Mesothelial cell of epicardium (in vitro differentiated cells): ENCODE measurements around the gene MYO18A. TPM values are rescaled to one million over a fixed set of nuclear protein-coding genes. Genes with fewer than 3 reads are reported as not detected.

Experiments
- DNase-seq, 2 experiments: peaks; one replicate each; pipeline ENCODE4 v3.0.0; 2021; ENCODE audit warnings: low spot score in 2 of 2; ENCODE audit not compliant: unreplicated experiment in 2 of 2
- H3K27ac Mint-ChIP-seq: 2 replicates; pipeline ENCODE4 v1.8.0; 2021; ENCODE audit warnings: mixed read lengths
- H3K27me3 Mint-ChIP-seq: 2 replicates; pipeline ENCODE4 v1.8.0; 2021; ENCODE audit warnings: low read depth, mixed read lengths
- H3K36me3 Mint-ChIP-seq: 2 replicates; pipeline ENCODE4 v1.8.0; 2021; ENCODE audit warnings: mixed read lengths
- H3K4me1 Mint-ChIP-seq: 2 replicates; pipeline ENCODE4 v1.8.0; 2021; ENCODE audit warnings: mixed read lengths
- H3K4me3 Mint-ChIP-seq: 2 replicates; pipeline ENCODE4 v1.8.0; 2021; ENCODE audit warnings: mild to moderate bottlenecking, moderate library complexity, mixed read lengths
- H3K9me3 Mint-ChIP-seq: 2 replicates; pipeline ENCODE4 v1.8.0; 2021; ENCODE audit warnings: mixed read lengths
- total RNA-seq: library from RNA; stranded (reverse); gene quantifications from 3 replicates; pipeline ENCODE4 v1.2.1, GENCODE V29; 2021
- TF ChIP-seq, protein P1 (sequence below): fragments of 200-600 bp; sonication (generic); IDR thresholded peaks from one replicate; pipeline ENCODE4 v1.5.0; 2021; ENCODE audit warnings: antibody characterized with exemption; ENCODE audit not compliant: unreplicated experiment

MYO18A gene
- total RNA-seq, 1 donor from 2014 or later = 58.4 TPM

DNA sequence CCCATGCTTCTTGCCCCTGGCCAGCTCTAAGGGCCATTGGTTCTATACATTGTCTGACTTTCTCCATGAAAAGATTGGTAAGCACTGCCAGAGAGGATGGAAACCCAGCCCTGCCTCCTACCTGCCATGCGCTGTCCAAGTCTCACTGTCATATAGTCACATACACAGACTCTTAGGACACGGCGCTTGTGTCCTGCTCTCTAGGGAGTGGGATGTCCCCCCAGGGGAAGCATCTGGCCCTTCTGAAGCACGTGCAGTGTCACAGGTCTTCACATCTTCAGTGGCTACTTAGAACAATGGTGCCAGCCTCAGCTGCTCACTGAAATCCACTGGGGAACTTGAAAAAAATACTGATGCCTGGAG lies 38.7 kb downstream of the MYO18A start:
- H3K27ac Mint-ChIP-seq = peak overlapping the region; percentile 91
- H3K4me1 Mint-ChIP-seq = peaks cover 31% of the 10 kb centered on the region
- no peak overlapping the region for H3K4me3 Mint-ChIP-seq
- H3K9me3 Mint-ChIP-seq = no peaks in the 10 kb centered on the region
- H3K27me3 Mint-ChIP-seq = no peaks in the 10 kb centered on the region
- DNase-seq = no peak
- TF ChIP-seq, protein P1, sequence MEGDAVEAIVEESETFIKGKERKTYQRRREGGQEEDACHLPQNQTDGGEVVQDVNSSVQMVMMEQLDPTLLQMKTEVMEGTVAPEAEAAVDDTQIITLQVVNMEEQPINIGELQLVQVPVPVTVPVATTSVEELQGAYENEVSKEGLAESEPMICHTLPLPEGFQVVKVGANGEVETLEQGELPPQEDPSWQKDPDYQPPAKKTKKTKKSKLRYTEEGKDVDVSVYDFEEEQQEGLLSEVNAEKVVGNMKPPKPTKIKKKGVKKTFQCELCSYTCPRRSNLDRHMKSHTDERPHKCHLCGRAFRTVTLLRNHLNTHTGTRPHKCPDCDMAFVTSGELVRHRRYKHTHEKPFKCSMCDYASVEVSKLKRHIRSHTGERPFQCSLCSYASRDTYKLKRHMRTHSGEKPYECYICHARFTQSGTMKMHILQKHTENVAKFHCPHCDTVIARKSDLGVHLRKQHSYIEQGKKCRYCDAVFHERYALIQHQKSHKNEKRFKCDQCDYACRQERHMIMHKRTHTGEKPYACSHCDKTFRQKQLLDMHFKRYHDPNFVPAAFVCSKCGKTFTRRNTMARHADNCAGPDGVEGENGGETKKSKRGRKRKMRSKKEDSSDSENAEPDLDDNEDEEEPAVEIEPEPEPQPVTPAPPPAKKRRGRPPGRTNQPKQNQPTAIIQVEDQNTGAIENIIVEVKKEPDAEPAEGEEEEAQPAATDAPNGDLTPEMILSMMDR = no peak
- H3K36me3 Mint-ChIP-seq = no peaks in the 10 kb centered on the region

DNA sequence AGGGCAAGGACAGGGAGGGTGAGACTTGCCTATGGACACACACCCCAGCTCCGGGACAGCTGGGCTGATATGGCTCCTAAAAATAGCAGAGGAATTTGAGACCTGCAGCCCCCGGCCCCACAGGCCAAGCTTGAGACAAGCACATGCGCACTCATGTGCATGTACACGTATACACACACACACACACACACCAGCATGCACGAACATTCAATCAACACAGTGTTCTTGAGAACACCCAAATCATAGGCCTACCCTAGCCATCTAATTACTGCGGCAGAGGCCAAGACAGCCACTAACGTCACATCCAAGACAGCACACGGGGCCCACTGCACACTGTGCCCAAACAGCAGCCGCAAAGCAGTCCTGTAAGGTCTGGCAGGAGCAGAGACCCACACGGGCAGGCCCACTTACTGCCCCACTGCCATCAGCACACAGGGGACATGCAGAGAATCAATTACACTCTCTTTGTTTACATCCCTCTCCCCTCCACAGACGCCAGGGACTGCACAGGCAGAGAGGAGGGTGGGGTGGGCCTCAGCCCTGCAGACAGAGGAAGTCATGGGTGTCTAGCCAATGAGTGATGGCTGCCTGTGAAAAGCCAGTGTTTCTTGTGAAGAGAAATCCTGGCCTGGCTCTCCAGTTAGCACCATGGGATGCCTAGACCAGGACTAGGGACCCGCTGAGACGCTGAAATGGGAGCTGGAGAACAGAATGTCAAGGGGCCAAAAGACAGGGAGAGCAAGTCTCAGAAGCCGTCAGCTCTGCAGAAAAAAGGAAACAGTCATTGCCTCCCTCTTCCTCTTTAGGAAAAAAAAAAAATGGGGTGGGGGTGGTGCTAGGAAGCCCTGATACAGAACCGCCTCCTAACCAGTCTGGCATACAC lies 39.3 kb downstream of the MYO18A start:
- Mint-ChIP-seq H3K9me3 (no peaks in the 10 kb centered on the region), H3K36me3 (no peaks in the 10 kb centered on the region), H3K4me1 (peaks cover 31% of the 10 kb centered on the region), H3K4me3 (peak overlapping the region; percentile 18), H3K27ac (peak overlapping the region; percentile 91), H3K27me3 (no peaks in the 10 kb centered on the region)
- DNase-seq = no peak
- TF ChIP-seq, protein P1 = no peak

DNA sequence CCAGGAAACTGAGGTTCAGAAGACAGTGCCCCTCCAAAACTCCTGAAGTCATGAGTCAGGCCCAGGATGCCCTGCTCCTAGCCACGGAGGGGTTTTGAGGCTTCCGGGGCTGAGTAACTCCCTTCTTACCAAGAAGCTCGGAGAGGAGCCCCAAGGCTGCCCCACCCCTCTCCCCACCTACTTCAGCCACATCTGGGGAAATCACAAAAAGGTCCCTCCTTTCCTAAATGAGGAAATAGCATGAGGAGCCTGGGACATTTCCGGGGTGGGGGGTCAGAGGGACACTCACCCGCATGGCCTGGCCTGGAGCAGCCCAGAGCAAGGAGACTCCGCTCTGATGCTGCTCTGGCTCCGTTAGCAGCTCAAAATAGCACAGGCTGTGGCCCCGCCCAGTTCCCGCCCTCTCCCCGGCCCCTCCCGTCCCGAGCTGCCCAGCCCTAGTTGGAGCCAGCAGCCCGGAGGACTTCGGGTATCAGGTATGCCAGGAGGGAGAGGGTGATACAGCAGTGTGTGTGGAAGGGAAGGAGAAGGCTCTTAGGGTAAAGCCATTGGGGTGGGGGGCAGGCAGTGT lies 40.1 kb downstream of the MYO18A start:
- Mint-ChIP-seq H3K4me3 (peak overlapping the region; percentile 18), H3K9me3 (no peaks in the 10 kb centered on the region), H3K36me3 (peaks cover 2% of the 10 kb centered on the region), H3K4me1 (peaks cover 24% of the 10 kb centered on the region), H3K27ac (peak overlapping the region; percentile 91), H3K27me3 (no peaks in the 10 kb centered on the region)
- DNase-seq = no peak
- TF ChIP-seq, protein P1 = no peak

DNA sequence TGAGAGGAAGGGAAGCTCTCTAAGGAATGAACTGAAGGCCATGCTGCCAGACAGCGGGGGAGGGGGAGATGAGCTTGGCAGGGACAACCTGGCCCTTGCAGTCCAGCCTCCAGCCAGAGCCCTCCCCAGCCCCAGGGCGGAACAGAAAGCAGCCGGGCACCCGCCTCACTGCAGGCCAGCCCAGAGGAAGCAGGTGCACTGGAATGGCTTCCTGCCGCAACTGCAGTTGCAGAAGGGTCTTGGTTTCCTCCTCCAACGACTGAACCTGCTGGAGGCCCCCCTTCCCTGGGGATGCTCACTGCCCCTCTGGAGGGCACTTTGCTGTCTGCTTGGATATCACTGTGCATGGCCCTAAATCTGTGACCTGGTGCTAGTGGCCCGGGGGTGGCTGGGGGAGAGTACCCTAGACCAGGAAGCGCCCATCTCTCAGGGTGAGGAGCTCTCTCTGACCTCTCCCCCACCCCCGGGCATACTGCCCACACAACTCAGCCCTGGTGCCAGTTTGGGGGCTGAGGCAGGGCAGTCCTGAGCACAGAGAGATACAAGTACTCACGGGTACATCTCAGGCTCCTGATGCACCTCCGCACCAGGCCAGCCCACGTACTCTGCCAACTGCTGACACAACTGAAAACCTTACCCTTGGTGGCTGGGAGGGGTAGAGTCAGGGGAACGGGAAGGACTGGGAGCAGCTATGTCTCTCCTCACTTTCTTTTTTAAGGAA lies 41.1 kb downstream of the MYO18A start:
- TF ChIP-seq, protein P1 = no peak
- Mint-ChIP-seq H3K27me3 (no peaks in the 10 kb centered on the region), H3K4me1 (peaks cover 24% of the 10 kb centered on the region), H3K36me3 (peaks cover 2% of the 10 kb centered on the region), H3K27ac (peak overlapping the region; percentile 56), H3K9me3 (no peaks in the 10 kb centered on the region), H3K4me3 (peak overlapping the region; percentile 49)
- DNase-seq = no peak

DNA sequence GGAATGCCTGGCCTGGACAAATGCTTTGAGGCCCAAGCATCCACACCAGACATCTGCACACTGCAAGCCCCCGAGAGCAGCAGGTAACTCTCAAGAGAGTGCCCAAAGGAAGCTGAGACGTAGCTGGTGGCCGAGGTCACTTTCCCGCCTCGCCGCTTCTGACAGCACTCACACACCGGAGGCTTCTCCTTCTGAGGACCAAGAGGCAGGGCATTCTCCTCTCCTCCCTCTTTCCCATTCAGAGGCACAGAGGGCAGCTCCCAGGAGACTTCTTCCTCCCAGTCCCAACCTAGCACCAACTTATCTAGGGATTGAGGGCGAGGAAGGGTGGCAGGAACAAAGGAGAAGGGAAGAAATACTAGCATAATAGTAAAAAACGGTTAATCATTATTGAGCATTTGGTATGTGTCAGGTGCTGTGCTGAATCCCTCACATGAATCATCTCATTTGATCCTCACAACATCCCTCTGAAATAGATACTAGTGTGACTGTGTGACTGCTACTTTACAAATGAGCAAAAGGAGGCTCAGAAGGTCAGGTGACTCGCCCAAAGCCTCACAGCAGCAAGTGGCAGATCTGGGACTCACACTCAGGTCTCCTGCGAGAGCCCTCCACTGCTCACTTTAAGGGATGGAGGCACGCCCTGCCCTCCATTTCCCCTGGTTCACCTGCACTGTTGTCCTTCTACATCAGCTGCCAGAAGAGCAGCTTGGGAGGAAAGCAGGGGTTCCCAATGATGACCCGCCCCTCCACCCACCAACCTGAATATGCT lies 41.8 kb downstream of the MYO18A start:
- DNase-seq = no peak
- no peaks in the 10 kb centered on the region for H3K27me3 Mint-ChIP-seq

More for the DNA sequence above, 41.8 kb downstream of the MYO18A start:
- Mint-ChIP-seq H3K4me3 (no peak overlapping the region), H3K27ac (no peak overlapping the region), H3K4me1 (peaks cover 24% of the 10 kb centered on the region), H3K36me3 (peaks cover 2% of the 10 kb centered on the region), H3K9me3 (no peaks in the 10 kb centered on the region)
- TF ChIP-seq, protein P1 = no peak
